Endothelial cell of umbilical vein (primary cell): ENCODE data around the gene IRF6.

ENCODE experiments used
- CTCF ChIP-seq, 2 donors: IDR thresholded peaks; 1 replicate in 1 of 2; 2 replicates in 1 of 2; pipeline ENCODE4 v1.5.1; 2011; ENCODE audit warnings: low read length in 2 of 2, mild to moderate bottlenecking in 2 of 2, moderate library complexity in 2 of 2, control low read depth in 1 of 2, inconsistent platforms in 1 of 2, low read depth in 1 of 2; ENCODE audit not compliant: insufficient read depth in 1 of 2; ENCODE audit errors: extremely low read depth in 1 of 2
- EZH2 ChIP-seq: IDR thresholded peaks from 2 replicates; pipeline ENCODE4 v1.6.1; 2012; ENCODE audit warnings: borderline replicate concordance, low read depth, mild to moderate bottlenecking, moderate library complexity, low read length, inconsistent platforms; ENCODE audit not compliant: severe bottlenecking
- GATA2 ChIP-seq: IDR thresholded peaks from 2 replicates; pipeline ENCODE4 v1.7.0; 2011; ENCODE audit warnings: low read depth, mild to moderate bottlenecking, moderate library complexity, mixed read lengths, low read length; ENCODE audit not compliant: insufficient read length, insufficient read depth
- MAX ChIP-seq: IDR thresholded peaks from 2 replicates; pipeline ENCODE4 v1.6.1; 2011; ENCODE audit not compliant: insufficient read depth, insufficient read length
- POLR2A ChIP-seq: IDR thresholded peaks from 2 replicates; pipeline ENCODE4 v1.6.1; 2012; ENCODE audit warnings: low read depth, mild to moderate bottlenecking, control low read depth, low read length

- TF ChIP-seq CTCF (IDR thresholded peaks at IDR 0.05; ENCODE audit: extremely low read depth in 1 of 2, insufficient read depth in 1 of 2, low read depth in 1 of 2, low read length in 2 of 2): no peak
- no peak for TF ChIP-seq MAX
- no peak for TF ChIP-seq POLR2A
- no peak for TF ChIP-seq GATA2
- TF ChIP-seq EZH2: no peak
Measured at GRCh38 chr1:209783386-209783785, 22.6 kb downstream of the IRF6 start.
